Right ventricle myocardium superior (tissue), 1 donor: Measurements from ENCODE around the gene TBX1. TPM values are rescaled to one million over a fixed set of nuclear protein-coding genes. Genes with fewer than 3 reads are reported as not detected.
A peak's percentile ranks its signal among the peaks of the same experiment; 100 is the strongest.

Experiments used
- ATAC-seq: fragments of 200-7000 bp; cut with Tn5 transposase; one replicate; pipeline ENCODE4 v1.9.1; 2020; ENCODE audit warnings: mild to moderate bottlenecking; ENCODE audit not compliant: poor library complexity
- DNase-seq: peaks from one replicate; pipeline ENCODE4 v3.0.0-alpha.2; 2020
- intact Hi-C: fragments of 100-400 bp; cut with DNase I; formaldehyde crosslinking; loops from one replicate; pipeline ENCODE4 v1.11.2; 2022
- total RNA-seq: library from RNA; stranded (reverse); fragmentation: NEBNext Ultra II Directional; extraction: Animal tissue kit (Norgen Biotek cat#: 25700); gene quantifications from one replicate; pipeline ENCODE4 v1.2.1, GENCODE V29; 2021
- donor health status: DM: no; HTN: yes; CAD: no; lungs with severe emphysema.

TBX1 gene
- total RNA-seq, 1 donor from 2014 or later: 3.2 TPM

- intact Hi-C loops: no loop called here
- DNase-seq (peak; percentile 27), ATAC-seq (no peak)
Observed at GRCh38 chr22:19802894-19803735, 42.5 kb downstream of the TBX1 start.

GRCh38 chr22:19803736-19804267, 43.2 kb downstream of the TBX1 start:
- no peak for DNase-seq
- no peak for ATAC-seq
- intact Hi-C loops: no loop called here

GRCh38 chr22:19805821-19806212, 45.2 kb downstream of the TBX1 start:
- ATAC-seq: no peak
- intact Hi-C loops: loop anchor here (5.0 kb wide), 1 partner anchor 46 kb away; the partner anchor contains the start of genes GNB1L and RTL10

GRCh38 chr22:19806213-19807160, 45.9 kb downstream of the TBX1 start:
- no peak for ATAC-seq
- intact Hi-C loops: loop anchor here (5.0 kb wide), 1 partner anchor 46 kb away; the partner anchor contains the start of genes GNB1L and RTL10

More at GRCh38 chr22:19805821-19806212, 45.2 kb downstream of the TBX1 start:
- no peak for DNase-seq

GRCh38 chr22:19807161-19807913, 46.8 kb downstream of the TBX1 start:
- ATAC-seq (no peak), DNase-seq (no peak)
- intact Hi-C loops: loop anchor here (5.0 kb wide), 1 partner anchor 45 kb away; the partner anchor contains the start of genes GNB1L and RTL10

More at GRCh38 chr22:19806213-19807160, 45.9 kb downstream of the TBX1 start:
- DNase-seq: no peak

GRCh38 chr22:19807914-19808872, 47.6 kb downstream of the TBX1 start:
- no peak for DNase-seq
- intact Hi-C loops: loop anchor here (5.0 kb wide), 1 partner anchor 44 kb away; the partner anchor contains the start of genes GNB1L and RTL10
- no peak for ATAC-seq

GRCh38 chr22:19808873-19809478, 48.4 kb downstream of the TBX1 start:
- ATAC-seq (peak; percentile 85), DNase-seq (peak; percentile 66)
- intact Hi-C loops: loop anchor here (5.0 kb wide), 1 partner anchor 43 kb away; the partner anchor contains the start of genes GNB1L and RTL10

- ATAC-seq (no peak), DNase-seq (no peak)
- intact Hi-C loops: loop anchor here (5.0 kb wide), 1 partner anchor 43 kb away; the partner anchor contains the start of genes GNB1L and RTL10
Observed at GRCh38 chr22:19809741-19810140, 49.2 kb downstream of the TBX1 start.

- intact Hi-C loops: no loop called here
- ATAC-seq: no peak
- DNase-seq: no peak
Observed at GRCh38 chr22:19810381-19811201, 50.0 kb downstream of the TBX1 start.

GRCh38 chr22:19811211-19811621, 50.6 kb downstream of the TBX1 start:
- ATAC-seq (no peak), DNase-seq (no peak)
- intact Hi-C loops: no loop called here

GRCh38 chr22:19811811-19812771, 51.5 kb downstream of the TBX1 start:
- intact Hi-C loops: no loop called here
- no peak for DNase-seq
- ATAC-seq: peak; percentile 33

- ATAC-seq (no peak), DNase-seq (no peak)
- intact Hi-C loops: no loop called here
Observed at GRCh38 chr22:19812910-19813309, 52.3 kb downstream of the TBX1 start.

GRCh38 chr22:19814428-19814827, 53.9 kb downstream of the TBX1 start:
- no peak for DNase-seq
- intact Hi-C loops: no loop called here
- ATAC-seq: no peak

GRCh38 chr22:19815093-19815822, 54.7 kb downstream of the TBX1 start:
- ATAC-seq: no peak
- no peak for DNase-seq
- intact Hi-C loops: no loop called here
